ENCODE measurements around the gene RUSF1.

GRCh38 chr16:31470615-31471014, 37.6 kb downstream of the RUSF1 start:
- no peak for TF ChIP-seq TAF1 (IDR thresholded peaks at IDR 0.05; ENCODE audit: low read depth)
- TF ChIP-seq CEBPB (IDR thresholded peaks at IDR 0.05): no peak
- no peak for TF ChIP-seq TEAD4 (IDR thresholded peaks at IDR 0.05)
- TF ChIP-seq RAD21 (IDR thresholded peaks at IDR 0.05; ENCODE audit: low read depth): no peak
- TF ChIP-seq NFIC (IDR thresholded peaks at IDR 0.05): no peak
- TF ChIP-seq, protein P1, sequence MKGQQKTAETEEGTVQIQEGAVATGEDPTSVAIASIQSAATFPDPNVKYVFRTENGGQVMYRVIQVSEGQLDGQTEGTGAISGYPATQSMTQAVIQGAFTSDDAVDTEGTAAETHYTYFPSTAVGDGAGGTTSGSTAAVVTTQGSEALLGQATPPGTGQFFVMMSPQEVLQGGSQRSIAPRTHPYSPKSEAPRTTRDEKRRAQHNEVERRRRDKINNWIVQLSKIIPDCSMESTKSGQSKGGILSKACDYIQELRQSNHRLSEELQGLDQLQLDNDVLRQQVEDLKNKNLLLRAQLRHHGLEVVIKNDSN (IDR thresholded peaks at IDR 0.05): no peak
- no peak for TF ChIP-seq CREB1 (IDR thresholded peaks at IDR 0.05; ENCODE audit: low read depth)
- TF ChIP-seq, protein P2, sequence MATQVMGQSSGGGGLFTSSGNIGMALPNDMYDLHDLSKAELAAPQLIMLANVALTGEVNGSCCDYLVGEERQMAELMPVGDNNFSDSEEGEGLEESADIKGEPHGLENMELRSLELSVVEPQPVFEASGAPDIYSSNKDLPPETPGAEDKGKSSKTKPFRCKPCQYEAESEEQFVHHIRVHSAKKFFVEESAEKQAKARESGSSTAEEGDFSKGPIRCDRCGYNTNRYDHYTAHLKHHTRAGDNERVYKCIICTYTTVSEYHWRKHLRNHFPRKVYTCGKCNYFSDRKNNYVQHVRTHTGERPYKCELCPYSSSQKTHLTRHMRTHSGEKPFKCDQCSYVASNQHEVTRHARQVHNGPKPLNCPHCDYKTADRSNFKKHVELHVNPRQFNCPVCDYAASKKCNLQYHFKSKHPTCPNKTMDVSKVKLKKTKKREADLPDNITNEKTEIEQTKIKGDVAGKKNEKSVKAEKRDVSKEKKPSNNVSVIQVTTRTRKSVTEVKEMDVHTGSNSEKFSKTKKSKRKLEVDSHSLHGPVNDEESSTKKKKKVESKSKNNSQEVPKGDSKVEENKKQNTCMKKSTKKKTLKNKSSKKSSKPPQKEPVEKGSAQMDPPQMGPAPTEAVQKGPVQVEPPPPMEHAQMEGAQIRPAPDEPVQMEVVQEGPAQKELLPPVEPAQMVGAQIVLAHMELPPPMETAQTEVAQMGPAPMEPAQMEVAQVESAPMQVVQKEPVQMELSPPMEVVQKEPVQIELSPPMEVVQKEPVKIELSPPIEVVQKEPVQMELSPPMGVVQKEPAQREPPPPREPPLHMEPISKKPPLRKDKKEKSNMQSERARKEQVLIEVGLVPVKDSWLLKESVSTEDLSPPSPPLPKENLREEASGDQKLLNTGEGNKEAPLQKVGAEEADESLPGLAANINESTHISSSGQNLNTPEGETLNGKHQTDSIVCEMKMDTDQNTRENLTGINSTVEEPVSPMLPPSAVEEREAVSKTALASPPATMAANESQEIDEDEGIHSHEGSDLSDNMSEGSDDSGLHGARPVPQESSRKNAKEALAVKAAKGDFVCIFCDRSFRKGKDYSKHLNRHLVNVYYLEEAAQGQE (IDR thresholded peaks at IDR 0.05; ENCODE audit: low read depth): no peak
- TF ChIP-seq EGR1 (IDR thresholded peaks at IDR 0.05): no peak
- TF ChIP-seq FOXM1 (IDR thresholded peaks at IDR 0.05; ENCODE audit: borderline replicate concordance, low read depth): no peak
- TF ChIP-seq MAX (IDR thresholded peaks at IDR 0.05): no peak
- TF ChIP-seq EP300 (IDR thresholded peaks at IDR 0.05; ENCODE audit: borderline replicate concordance): no peak
- TF ChIP-seq YY1 (IDR thresholded peaks at IDR 0.05; ENCODE audit: low read depth): no peak

Measured in Ishikawa (cell line).